Measurements from ENCODE around the gene FILIP1L.

Gene FILIP1L

GRCh38 chr3:99918715-99919114 lies 195.6 kb downstream of the FILIP1L start:
- DNase-seq, result no peak

DNA sequence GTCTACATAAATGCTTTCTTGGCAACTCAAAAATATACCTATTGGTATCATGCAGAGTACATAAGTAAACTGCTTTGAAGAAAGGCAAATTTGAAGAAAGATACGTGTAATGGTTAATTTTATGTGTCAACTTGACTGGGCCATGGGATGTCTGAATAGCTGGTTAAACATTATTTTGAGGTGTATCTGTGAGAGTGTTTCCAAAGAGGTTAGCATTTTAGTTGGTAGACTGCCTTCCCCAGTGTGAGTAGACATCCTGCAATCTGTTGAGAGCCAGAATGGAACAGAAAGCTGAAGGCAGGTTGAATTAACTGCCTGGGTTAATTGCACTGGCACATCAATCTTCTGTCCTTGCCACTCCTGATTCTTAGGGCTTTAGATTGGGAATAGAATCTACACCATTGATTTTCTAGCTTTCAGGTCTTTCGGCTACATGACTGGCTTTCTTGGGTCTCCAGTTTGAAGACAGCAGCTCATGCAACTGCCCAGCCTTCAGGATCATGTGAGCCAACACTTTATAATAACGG lies 198.3 kb downstream of the FILIP1L start:
- DNase-seq, result no peak

DNA sequence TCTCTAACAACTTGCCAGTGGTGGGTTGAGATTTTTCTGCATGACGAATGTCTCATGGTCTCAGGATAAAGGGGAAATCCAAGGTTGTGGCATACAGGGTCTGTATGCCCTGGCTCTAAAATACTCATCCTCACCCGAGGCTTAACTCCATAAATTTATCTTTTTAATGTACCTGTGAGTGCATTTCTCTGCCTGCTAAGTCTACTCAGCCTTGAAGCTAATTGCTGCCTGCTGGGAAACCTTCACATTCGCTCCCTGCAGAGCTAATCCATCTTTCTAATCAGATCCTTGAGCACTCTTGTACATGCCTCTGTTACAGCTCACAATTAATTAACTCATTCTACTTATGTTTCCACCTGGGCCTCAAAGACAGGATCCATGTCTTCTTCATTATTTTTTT lies 202.9 kb downstream of the FILIP1L start:
- DNase-seq, result no peak

DNA sequence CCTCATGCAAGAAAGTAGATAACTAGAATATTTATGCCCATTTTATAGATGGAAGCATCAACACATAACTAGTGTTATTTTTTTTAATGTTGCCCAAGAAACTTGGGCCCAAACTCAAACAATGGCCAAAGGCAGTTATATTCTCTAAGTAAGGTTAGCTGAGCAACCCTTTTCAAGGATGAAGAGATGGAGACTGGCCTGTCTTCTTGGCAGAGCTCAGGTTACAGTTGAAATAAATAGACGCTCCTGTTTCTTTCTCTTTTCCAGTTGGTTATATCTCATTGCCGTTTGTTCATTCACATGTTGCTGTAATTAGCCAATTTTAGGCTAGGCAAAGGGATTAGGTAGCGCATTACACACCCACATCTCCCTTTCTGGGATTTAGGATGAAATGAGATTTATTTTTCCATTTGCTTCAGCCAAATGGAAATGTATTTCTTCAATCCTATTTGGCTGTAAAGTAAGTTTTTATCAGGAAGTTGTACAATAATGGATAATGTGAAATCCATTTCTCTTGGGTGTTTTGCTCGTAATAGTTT lies 203.5 kb downstream of the FILIP1L start:
- DNase-seq, result no peak

- no peak for DNase-seq
Measured at GRCh38 chr3:99909714-99910495, 204.4 kb downstream of the FILIP1L start.

- no peak for DNase-seq
Measured at GRCh38 chr3:99907959-99908544, 206.2 kb downstream of the FILIP1L start.

- DNase-seq, result no peak
Measured at GRCh38 chr3:99903869-99904268, 210.4 kb downstream of the FILIP1L start.

DNA sequence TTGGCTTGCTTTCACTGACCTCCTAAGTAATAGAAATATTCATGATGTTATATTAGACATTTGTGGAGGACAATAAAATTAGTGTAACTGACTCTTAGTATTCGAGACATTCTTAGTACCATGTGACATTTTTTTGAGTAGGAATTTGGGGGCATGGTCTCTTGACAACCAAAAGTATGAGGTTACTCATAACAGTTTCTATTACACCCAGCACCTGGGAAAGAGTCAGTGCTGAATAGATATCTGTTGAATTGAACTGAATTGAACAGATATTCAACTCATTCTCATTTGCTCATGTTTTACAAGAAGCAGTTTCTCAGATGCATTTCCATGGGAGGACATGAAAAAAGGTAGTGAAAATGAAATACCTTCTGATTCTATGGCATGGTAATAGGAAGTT lies 212.2 kb downstream of the FILIP1L start:
- no peak for DNase-seq

GRCh38 chr3:99901200-99901926 lies 212.9 kb downstream of the FILIP1L start:
- no peak for DNase-seq

- DNase-seq, result no peak
Measured at GRCh38 chr3:99900248-99900647, 214.1 kb downstream of the FILIP1L start.

DNA sequence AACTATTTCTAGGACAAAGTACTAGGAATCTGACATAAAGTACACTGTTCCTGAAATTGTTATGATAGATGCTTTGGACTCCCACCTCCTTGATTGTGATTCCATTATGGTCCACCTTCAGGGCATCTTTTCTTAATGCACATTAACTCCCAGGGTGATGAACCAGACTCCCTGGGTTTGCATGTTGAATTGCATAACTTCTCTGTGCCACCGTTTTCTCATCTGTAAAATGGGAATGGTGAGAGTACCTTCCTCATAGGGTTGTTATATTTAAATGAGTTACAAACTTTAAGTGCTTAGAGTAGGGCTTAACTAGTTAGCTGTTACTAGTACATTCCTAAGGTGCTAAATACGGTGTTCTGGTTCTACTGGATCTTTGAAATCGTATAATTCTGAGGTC lies 214.7 kb downstream of the FILIP1L start:
- no peak for DNase-seq

- DNase-seq, result no peak
Measured at GRCh38 chr3:99896482-99896881, 217.8 kb downstream of the FILIP1L start.

- DNase-seq, result no peak
Measured at GRCh38 chr3:99895703-99896441, 218.4 kb downstream of the FILIP1L start.

DNA sequence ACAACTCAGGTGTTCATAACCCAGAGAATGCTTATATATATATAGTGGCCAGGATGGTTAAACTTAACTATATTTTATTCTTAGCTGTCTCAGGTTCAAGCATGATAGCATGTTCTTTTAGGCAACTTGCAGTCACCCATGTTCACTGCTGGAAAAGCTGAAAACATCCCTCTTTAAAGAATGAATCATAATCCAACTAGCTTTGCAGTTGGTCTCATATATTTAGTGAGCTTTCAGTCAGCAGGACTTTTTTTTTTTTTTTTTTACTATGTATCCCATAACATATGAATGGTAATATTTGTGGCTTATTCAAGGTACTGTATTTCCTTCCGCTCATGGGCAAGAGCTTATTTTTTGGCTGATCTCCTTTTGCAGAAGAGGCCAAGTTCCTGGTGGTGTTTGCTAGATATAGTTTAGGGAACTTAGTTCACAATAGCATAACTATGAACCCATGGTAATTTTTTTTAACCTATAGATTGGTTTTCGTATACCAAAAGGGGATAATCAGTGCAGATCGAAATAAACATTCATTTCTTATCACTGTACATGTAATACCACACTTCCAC lies 219.1 kb downstream of the FILIP1L start:
- DNase-seq, result no peak

- DNase-seq, result no peak
Measured at GRCh38 chr3:99892332-99892731, 222.0 kb downstream of the FILIP1L start.

- DNase-seq, result no peak
Measured at GRCh38 chr3:99891610-99892285, 222.6 kb downstream of the FILIP1L start.

DNA sequence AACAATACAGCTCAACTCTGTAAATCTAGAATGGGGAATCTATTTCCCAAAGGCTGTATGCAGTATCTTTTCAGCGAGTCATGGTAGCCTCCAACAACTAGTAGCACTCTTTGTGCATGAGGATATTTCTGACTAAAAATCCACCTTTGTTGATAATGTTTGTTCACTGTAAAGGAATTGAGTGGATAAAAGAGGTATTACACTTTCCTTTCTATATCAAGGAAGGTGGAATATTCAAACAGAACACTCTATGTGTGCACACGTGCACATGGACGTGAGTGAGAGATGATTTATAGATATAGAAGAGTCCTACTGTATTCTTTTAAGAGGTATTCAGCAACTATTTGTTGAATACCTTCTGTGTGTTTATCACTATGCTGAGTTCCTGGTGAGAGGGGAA lies 228.4 kb downstream of the FILIP1L start:
- DNase-seq, result no peak

DNA sequence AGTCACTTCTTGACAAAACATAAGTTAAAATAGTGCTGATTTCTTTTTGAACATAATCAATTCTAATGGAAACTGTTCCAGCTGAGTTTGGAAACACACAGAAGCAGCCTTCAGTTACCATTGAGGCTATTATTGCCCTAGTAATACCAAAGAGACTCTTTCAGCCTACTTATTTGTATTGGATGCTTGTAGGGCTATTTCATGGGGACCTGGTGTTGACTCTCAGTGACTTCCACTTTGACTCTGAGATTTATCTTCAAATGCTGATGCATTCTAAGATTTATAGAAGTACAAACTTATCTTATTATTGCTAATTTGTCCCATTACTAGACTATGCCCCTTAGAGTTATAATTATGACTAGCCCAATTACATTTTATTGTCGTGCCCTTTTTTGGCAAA lies 229.2 kb downstream of the FILIP1L start:
- no peak for DNase-seq

- no peak for DNase-seq
Measured at GRCh38 chr3:99884484-99884883, 229.8 kb downstream of the FILIP1L start.

DNA sequence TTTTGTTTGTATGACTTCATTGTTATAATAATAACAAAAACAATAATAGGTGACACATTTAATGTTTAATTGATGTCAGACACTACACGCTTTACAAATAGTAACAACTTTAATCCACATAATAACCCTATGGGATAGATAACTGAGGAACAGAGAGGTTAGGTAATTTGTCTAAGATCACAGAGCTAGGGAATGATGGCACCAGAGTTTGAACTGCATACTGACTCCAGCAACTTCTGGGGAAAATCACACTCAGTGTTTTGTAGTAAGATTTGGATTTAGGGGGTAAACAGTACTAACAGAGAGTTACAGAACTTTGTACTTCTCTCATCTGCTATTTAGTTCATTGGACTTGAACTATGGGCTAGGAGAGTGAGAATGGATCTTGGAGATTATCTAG lies 230.6 kb downstream of the FILIP1L start:
- DNase-seq, result no peak

DNA sequence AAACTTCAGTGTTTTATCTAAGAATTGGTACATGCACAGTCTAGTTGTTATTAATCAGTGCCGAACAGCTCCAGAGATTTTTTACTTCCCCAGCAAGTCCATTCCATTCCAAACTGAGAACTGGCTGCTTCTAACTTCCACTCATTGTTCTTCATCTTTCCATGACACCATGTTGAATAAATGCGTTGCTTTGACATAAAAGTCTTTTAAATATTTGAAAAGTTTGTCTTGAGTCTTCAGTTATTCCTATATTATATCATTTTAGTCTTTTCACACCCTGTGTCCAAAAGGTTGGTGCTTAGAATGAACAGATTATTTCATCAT lies 231.2 kb downstream of the FILIP1L start:
- DNase-seq, result no peak
